Measurements from ENCODE around the gene RAE1.
A peak's percentile ranks its signal among the peaks of the same experiment; 100 is the strongest.

Gene RAE1, protein sequence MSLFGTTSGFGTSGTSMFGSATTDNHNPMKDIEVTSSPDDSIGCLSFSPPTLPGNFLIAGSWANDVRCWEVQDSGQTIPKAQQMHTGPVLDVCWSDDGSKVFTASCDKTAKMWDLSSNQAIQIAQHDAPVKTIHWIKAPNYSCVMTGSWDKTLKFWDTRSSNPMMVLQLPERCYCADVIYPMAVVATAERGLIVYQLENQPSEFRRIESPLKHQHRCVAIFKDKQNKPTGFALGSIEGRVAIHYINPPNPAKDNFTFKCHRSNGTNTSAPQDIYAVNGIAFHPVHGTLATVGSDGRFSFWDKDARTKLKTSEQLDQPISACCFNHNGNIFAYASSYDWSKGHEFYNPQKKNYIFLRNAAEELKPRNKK
- long read RNA-seq, donor 1, transcript RAE1-203 (12 exons, 2,639 nt) = major isoform, 13 of 16 reads
- long read RNA-seq, donor 1, partial matches to known transcripts = 0 of 16 reads
- long read RNA-seq, donor 1, other reads (novel, unspliced or antisense) = 0 of 16 reads
- long read RNA-seq, donor 2, transcript RAE1-203 (12 exons, 2,639 nt) = major isoform, 7 of 7 reads
- long read RNA-seq, donor 2, partial matches to known transcripts = 0 of 7 reads
- long read RNA-seq, donor 2, other reads (novel, unspliced or antisense) = 0 of 7 reads
- long read RNA-seq, donor 3, transcript RAE1-203 (12 exons, 2,639 nt) = major isoform, 11 of 14 reads
- long read RNA-seq, donor 3, partial matches to known transcripts = 0 of 14 reads
- long read RNA-seq, donor 3, other reads (novel, unspliced or antisense) = 0 of 14 reads
- long read RNA-seq, donor 4, transcript RAE1-203 (12 exons, 2,639 nt) = major isoform, 19 of 40 reads
- long read RNA-seq, donor 4, partial matches to known transcripts = 19 of 40 reads
- long read RNA-seq, donor 4, other reads (novel, unspliced or antisense) = 0 of 40 reads
- long read RNA-seq, donor 5, transcript RAE1-203 (12 exons, 2,639 nt) = major isoform, 21 of 24 reads
- long read RNA-seq, donor 5, partial matches to known transcripts = 0 of 24 reads
- long read RNA-seq, donor 5, other reads (novel, unspliced or antisense) = 0 of 24 reads
- long read RNA-seq, donor 6, transcript RAE1-203 (12 exons, 2,639 nt) = major isoform, 14 of 19 reads
- long read RNA-seq, donor 6, partial matches to known transcripts = 0 of 19 reads
- long read RNA-seq, donor 6, other reads (novel, unspliced or antisense) = 0 of 19 reads
- long read RNA-seq, donor 7, transcript RAE1-209 (11 exons, 1,503 nt) = minor isoform, 5 of 43 reads
- long read RNA-seq, donor 7, transcript RAE1-203 (12 exons, 2,639 nt) = major isoform, 24 of 43 reads
- long read RNA-seq, donor 7, partial matches to known transcripts = 10 of 43 reads
- long read RNA-seq, donor 7, other reads (novel, unspliced or antisense) = 0 of 43 reads
- long read RNA-seq, donor 8, transcript RAE1-203 (12 exons, 2,639 nt) = major isoform, 20 of 24 reads
- long read RNA-seq, donor 8, partial matches to known transcripts = 0 of 24 reads
- long read RNA-seq, donor 8, other reads (novel, unspliced or antisense) = 0 of 24 reads

DNA sequence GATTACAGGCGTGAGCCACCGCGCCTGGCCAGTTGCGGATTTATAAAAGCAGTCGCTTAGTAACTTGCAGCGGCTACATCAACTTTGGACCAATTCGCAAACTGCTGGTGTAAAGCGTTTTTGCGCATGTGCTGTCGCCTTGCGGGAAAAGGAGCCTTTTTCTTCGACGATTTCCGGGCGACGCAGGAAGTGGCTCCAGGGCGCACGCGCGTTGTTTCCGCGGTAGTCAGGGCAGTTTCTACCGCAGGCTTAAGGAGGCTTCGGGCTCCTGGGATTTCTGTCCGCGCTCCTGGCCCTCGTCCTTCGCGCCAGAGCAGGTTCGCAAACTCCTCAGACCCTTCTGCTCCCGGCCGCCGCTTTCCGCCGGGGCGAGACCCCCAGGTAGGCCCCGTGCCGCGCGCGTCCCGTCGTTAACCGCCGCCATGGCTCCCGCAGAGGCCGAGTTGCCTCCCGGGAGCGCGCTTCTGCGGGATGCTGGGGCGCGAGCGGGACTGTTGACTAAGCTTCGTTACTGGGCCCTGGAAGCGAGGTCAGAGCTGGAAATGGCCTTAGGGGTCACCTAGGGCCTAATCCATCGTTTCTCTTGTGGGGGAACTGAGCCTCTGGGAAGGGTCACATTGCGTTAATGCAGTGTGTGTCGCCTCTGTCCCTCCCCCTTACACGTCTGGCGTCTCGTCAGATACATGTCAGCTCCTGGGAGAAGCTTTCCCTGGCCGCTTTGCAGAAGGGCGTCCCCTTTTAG, at the start of gene RAE1:
RAE1 (plus strand) TSS at position 214 of the 742 bp plus-strand sequence. CDS start 2,784 bp downstream, outside the sequence.
- peak; percentile 86 for DNase-seq

DNA sequence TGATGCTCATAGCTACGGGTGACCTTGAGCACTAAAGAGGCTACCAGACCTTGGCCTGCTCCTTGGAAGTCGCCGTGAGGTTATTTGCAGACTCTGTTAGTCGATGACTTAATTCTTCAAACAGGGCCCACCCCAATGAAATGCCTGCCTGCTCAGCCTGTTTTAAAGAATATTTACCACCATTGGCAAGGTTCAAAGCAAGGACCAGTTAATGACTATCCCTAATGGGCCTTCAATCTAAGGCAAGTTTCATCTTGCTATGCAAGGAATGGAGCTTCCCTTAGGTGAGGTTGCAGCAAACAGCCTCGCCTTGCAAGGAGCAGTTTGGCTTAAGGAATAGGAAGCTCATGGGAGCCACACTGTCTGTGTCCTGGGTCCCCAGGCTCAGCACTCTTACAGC, 44.3 kb upstream of the RAE1 start:
- DNase-seq = no peak

DNA sequence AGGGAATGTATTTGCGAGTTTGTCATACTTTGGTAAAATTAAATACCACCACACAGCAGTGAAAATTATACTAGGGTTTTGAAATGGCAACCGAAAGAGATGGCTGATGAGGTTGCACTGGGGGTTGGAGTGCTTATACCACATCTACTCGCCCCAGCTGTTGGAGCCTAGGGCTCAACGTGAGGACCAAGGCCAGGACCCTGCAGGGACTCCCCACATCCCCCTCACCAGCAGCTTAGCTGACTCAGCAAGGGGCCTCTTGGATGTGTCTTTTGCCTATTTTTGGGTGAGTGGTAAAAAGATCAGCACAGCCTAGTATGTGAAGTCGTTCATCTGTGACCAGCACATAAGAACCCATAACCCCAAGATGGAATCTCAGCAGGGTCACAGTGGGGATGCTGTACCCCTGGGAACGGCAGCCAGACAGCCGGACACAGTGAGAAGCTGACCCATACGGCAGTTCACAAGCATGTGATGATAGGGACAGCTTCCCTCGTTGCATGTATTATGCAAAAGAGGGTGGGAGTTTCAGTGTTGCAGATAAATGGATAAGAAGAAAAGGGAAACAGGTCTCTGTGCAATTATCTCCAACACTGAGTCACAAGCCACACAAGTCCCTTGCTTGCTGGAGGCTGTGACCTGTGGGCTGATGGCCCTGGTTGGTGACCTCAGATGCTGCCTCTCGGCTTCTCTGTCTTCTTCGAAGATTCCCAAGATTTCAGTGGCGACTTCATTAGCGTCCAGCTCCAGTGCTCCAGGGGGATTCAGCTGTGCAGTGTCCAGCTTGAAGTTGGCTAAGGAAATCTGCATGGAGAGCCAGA, 42.4 kb upstream of the RAE1 start:
- no peak for DNase-seq

DNA sequence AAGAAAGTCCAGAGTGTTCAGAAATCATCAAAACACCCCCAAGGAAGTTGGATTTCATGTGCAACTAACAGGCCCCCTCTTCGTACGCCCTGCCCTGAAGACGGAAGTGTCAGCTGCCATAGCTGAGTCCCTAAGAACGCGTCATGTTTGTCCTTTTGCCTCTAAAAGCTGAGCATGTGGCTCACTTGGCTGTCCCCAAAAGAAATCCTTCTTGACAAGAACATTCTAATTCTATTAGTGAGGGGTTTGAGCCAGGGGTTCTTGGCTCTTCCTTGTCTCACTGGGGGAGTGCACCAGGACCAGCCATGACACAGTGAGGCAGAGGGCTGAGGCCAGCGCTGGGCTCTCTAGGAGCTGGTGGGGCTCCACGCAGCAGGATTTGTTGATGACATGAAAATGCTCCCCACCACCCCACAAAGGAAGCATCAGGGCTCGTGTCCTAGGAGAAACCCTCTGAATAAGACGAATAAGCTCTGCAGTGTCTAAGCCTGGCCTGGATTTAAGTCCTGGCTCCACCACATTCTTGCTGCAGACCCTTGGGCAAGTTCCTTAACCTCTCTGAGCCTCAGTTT, 41.4 kb upstream of the RAE1 start:
- DNase-seq = no peak

DNA sequence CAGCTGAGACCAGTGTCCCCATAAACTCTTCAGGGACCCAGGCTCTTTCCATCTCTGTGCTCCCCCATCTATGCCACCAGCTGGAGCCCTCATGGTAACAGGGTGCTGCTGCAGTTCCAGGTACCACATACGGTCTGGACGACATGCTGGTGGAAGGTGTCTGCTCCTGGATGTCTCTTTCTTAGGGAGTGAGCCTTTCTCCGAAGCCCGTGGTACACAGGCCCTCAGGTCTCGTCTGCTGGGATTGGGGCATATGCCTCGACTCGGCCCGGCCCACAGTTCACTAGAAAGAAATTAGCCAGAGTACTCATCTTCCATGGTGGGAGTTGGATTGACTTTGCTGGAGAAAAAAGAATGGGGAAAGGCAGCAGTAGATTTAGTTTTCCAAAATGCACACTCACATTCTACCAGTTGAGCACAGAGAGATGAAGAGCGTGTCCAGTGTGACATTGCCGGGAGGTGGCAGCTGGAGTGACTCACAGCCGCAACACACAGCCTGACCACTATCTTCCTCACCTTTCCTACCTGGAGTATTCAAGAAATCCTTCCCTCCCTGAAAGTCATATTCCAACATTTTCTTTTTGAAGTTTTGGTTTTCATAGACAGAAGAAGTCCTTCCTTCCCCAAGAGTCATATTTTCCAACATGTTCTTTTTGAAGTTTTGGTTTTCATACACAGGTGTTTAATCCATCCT, 40.1 kb upstream of the RAE1 start:
- DNase-seq = no peak

DNA sequence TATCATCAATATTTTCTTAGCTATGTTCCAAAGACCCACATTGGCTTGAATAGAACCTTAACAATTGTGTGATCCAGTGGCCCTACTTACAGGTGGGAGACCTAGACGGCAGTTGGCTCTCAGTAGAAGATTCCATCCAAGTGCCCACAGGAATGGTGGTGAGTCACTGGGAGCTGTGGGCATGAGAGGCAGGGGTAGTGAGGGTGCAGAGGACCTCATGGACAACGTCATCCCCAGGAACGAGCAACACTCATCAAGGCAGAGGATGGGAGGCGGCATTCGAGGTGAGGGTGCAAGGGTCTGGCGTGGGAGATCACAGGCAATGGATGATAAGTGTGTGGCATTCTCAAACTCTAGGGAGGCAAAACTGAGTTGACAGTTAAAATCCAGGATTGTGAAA, 38.9 kb upstream of the RAE1 start:
- no peak for DNase-seq

DNA sequence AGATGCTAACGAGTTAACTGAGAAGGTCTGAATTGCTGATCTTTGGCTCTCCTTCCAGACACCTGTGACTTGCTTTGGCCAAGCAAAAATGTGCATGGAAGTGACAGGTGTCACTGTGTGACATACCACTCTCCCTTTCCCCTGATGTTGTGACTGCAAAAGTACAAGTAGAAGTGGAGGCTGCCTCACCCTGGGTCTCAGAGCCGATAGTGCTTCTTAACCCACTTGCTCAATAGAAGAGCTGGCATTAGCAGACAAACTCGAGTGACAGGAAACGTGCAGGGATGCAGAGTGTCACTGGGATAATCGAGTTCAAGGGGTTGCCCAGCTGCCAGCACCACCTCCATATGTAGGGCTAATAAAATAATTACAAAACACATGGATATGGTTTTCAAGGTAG, 37.8 kb upstream of the RAE1 start:
- no peak for DNase-seq

DNA sequence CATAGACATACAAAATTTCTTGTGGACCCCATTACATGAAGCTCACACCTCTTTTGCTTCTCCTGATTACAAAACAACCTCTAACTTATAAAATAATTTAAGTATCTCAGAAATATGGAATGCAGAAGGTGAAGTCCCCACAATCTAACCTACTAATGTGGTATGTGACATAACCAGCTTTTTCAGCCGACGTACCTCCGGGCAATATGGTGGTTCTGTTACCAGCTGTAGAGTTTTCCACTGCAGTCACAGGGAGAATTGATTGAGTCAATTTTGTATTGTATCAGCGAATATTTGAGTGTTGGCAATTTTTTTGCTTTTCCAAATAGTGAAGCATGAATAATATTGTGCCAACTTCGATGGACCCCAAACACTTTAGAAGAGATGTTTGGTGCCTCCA, 37.1 kb upstream of the RAE1 start:
- no peak for DNase-seq

DNA sequence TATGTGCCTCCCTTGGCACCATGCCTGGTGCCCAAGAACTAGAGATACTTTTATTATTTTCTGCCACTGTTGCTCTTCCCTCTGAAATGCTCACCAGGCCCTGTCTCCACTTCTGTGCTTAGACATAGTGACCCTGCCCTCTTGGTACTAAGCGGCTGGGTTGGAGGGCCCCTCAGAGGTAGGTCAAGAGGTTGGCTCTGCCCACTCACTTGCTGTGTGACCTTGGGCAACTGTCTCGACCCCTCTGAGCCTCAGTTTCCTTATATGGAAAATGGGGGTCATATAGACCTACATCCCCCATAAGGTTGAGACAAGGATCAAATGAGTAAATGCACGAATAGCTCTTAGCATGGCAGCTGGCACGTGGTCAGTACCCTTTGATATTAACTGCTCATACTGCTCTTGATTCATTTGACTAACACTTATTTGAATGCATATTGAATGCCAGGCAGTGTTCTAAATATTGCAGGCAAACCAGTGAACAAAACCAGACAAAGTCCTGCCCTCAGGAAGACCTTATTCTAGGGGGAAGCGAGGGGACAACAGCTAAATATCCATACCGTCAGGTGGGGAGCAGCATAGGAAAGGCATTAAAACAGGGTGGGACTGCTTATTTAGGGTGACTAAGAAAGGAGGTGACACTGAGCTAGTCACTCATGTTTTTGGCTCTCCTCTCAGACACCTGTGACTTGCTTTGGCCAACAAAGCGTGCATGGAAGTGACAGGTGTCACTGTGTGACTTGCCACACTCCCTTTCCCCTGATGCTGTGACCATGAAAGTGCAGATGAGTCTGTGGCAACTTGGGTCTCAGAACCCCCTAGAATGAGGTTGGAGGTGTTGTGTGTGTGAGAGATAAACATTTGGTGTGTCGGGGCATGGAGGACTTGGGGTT, 35.7 kb upstream of the RAE1 start:
- no peak for DNase-seq

DNA sequence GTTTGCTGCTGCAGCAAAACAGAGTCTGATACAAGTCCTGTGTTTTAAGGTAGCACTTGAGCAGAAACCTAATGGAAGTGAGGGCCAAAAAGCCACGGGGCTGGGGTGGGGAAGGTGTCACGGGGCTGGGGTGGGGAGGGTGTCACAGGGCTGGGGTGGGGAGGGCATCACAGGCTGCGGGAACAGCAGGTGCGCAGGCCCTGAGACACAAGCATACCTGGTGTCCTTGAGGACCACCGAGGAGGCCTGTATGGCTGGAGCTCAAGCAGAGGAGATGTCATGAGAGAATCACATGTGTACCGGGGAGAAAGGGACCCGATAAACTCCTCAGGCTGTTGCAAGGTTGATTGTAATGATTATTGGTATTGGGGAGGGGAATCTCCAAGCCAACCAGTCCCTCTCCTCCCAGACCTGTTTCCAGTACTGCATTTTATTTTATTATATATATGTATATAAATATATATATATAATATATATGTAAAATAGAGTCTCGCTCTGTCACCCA, 35.0 kb upstream of the RAE1 start:
- DNase-seq = no peak

DNA sequence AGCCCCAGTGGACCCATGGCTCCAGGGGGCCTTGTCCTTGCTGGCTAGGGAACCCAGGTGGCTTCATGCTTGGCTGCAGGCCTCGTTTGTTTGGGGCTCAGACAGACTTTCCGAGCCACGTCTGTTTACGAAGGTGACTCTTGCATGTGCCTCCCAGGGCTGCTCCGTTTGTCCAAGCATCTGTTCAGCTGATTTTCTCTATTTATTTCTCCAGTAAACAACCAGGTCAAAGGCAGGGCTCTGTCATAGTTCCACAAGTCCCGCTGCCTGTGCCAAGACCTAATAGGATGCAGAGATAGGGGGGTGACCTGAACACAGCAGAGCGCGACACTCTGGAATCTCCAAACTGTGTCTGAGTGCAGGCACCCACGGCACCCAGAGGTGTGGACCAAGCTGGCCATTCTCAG, 34.3 kb upstream of the RAE1 start:
- DNase-seq = no peak

DNA sequence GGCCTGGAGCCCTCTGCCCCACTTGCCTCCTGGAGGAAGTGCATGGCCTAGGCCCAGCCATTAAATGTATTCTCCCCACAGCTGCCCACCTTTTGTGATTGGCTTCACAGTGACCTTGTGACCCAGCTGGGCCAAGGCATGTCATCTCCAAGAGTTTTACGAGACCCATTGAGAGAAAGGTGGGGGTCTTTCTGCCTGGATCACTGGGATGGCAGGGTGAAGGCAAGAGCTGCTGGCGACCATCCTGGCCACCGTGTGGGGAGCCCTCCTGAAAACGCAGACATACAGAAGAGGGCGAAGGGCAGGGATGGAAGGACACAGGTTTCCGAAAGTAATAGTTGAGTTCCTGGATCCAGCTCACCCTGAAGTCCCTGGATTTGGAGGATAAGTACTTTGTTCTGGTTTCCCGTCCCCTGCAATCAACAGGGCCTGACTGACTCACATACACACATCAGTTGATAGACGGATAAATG, 33.7 kb upstream of the RAE1 start:
- DNase-seq = no peak

DNA sequence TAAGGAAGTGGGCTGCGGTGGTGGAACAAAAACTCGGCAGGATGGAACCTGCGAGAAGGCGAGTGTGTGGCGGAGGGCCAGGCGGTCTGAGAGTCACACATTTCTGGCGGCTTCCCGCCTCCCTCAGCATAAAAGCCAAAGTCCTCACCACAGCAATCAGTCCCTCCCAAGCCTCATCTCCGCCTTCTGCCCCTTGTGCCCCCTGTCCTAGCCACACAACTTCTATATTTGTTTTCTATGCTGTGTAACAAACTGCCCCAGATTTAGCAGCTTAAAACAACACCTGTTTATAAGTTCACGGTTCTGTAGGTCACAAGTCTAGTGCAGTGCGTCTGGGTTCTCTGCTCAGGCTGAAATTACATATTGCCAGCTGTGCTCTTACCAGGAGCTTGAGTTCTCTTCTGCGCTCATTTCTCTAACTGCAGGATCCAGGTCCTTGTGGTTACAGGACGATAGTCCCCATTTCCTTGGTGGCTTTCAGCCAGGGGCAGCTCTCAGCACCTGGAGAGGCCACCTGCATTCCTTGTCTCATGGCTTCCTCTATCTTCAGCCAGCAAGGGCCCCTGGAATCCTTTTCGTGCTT, 33.2 kb upstream of the RAE1 start:
- DNase-seq = no peak

DNA sequence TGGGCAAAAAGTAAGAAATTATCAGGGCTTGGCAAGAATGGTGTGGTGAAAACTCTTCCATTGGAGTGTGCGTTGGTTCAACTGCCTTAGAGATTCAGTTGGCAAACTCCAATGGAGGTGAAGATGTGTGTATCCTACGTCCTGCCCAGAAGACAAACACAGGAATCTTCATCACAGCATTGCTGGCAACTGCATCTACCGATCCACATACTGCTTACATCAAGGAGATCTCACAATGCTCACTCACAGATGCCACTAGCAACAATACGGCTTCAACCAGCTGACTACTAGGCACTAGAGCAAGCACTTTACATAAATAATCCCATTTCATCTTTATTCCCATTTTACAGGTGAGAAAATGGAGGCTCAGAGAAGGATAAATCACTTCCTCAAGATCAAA, 31.5 kb upstream of the RAE1 start:
- no peak for DNase-seq

DNA sequence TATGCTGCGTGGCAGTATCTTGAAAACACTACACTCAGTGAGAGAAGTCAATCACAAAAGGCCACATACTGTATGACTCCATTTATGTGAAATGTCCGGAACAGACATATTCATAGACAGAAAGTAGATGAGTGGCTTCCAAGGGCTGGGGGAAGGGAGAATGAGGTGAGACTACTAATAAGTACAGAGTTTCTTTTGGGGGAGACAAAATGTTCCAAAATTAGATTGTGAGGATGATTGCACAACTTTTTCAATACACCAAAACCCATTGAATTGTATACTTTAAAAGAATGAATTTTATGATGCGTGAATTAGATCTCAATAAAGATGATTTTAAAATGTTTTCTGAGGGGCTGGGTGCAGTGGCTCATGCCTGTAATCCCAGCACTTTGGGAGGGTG, 30.7 kb upstream of the RAE1 start:
- no peak for DNase-seq

DNA sequence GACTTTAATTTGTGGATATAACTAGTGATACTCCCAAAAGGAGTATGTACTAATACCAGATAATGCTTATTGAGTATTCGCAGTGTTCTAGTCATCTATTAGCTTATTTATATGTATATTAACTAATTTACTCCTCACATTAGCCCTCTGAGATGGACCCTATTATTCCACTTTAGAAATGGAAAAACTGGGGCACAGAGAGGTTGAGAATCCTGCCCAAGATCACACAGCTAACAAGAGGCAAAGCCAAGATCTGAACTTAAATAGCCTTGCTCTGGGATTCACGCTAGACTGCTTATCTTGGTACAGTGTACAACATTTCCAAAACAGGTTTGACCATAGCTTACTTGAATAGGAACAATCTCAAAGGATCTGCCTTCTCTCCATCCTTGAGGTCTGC, 29.9 kb upstream of the RAE1 start:
- no peak for DNase-seq

DNA sequence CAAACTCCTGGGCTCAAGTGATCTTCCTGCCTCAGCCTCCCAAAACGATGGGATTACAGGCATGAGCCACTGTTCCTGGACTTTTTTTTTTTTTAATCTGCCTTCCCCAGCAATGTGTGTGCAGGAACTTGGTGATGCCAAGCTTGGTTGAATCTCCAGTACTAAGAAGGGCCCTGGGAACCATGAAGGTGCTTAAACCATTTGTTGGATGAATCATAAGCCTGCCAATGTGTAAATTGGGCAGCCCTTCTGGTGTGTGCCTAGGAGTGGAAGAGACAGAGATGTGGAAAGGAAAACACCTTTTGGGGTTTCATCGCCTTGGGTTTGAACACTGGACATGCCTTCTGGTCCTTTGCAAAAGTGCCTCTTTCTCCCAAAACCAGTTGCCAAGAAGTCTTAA, 28.6 kb upstream of the RAE1 start:
- DNase-seq = no peak

DNA sequence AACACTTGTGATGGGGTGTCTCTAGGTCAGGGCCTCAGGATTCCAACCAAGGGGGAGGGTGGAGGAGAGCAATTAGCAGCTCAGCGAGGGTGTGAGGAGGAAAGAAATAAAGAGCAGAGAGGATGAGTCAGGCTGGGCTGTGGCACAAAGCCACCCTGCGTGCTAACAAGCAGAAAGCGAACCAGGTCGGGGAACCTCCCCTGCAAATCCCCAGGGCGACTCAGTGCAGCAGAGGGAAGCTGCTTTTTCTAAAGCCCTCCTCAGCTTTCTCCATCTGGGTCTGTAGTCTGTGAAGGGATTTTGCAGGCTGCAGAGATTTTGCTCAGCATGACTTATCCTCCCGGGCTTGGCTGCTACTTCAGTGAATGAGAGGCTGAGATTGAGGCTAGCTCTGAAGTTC, 28.0 kb upstream of the RAE1 start:
- no peak for DNase-seq
